Parathyroid adenoma (tissue), 2 donors: Measurements from ENCODE around the gene ACTN4.

Experiments used
- H2AFZ ChIP-seq: fragments of 300-600 bp; sonication (generic); one replicate; pipeline ENCODE4 v1.7.0; 2017; ENCODE audit warnings: antibody characterized with exemption, mild to moderate bottlenecking
- H3K27ac ChIP-seq: fragments of 300-600 bp; sonication (generic); one replicate; pipeline ENCODE4 v1.7.0; 2017
- H3K27me3 ChIP-seq: fragments of 300-600 bp; sonication (generic); one replicate; pipeline ENCODE4 v1.7.0; 2017; ENCODE audit warnings: low read length; ENCODE audit not compliant: control insufficient read depth, insufficient read depth
- H3K36me3 ChIP-seq: fragments of 300-600 bp; sonication (generic); one replicate; pipeline ENCODE4 v1.7.0; 2017; ENCODE audit warnings: low read length; ENCODE audit not compliant: control insufficient read depth, insufficient read depth
- H3K4me1 ChIP-seq: fragments of 300-600 bp; sonication (generic); one replicate; pipeline ENCODE4 v1.7.0; 2017; ENCODE audit warnings: control low read depth
- H3K4me2 ChIP-seq: fragments of 300-600 bp; sonication (generic); one replicate; pipeline ENCODE4 v1.7.0; 2017; ENCODE audit warnings: low read length
- H3K4me3 ChIP-seq: fragments of 300-600 bp; sonication (generic); one replicate; pipeline ENCODE4 v1.7.0; 2017; ENCODE audit warnings: low read depth, low read length
- H3K79me2 ChIP-seq: fragments of 300-600 bp; sonication (generic); one replicate; pipeline ENCODE4 v1.7.0; 2017; ENCODE audit warnings: control low read depth
- H3K9ac ChIP-seq: fragments of 300-600 bp; sonication (generic); one replicate; pipeline ENCODE4 v1.7.0; 2017; ENCODE audit warnings: mild to moderate bottlenecking
- H3K9me3 ChIP-seq: fragments of 300-600 bp; sonication (generic); one replicate; pipeline ENCODE4 v1.7.0; 2017; ENCODE audit warnings: low read length; ENCODE audit not compliant: control insufficient read depth
- TF ChIP-seq, protein P1 (sequence below): fragments of 300-600 bp; sonication (generic); IDR thresholded peaks from one replicate; pipeline ENCODE4 v1.7.0; 2017; ENCODE audit warnings: antibody characterized with exemption, mild to moderate bottlenecking
- donor health status: primary hyperparathyroidism.

Gene ACTN4

DNA sequence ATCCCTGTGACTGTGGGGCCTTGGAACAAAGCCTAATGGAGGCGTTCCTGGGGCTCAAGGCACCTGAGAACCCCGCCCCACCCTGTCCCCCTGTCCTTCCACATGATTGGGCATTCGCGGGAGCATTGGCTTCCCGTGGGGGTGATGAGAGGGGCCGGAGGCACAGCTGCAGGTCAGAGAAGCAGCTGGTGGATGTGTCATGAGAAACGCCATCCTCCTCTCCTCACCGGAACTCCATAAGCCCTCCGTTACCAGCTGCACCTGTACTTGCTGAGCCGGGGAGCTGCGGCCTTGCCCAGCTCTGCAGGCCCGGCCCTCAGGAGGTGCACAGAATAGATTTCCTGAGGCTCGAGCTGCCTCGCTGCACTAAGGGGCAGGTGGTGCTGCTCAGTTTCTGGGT lies 54.8 kb downstream of the ACTN4 start:
- Histone ChIP-seq H3K27me3 (no peaks in the 10 kb centered on the region), H2AFZ (no peak overlapping the region), H3K9ac (no peak overlapping the region), H3K4me2 (no peak overlapping the region), H3K36me3 (no peaks in the 10 kb centered on the region), H3K9me3 (no peaks in the 10 kb centered on the region), H3K27ac (no peak overlapping the region), H3K4me3 (no peak overlapping the region), H3K79me2 (peaks cover 26% of the 10 kb centered on the region), H3K4me1 (peaks cover 35% of the 10 kb centered on the region)
- TF ChIP-seq, protein P1, sequence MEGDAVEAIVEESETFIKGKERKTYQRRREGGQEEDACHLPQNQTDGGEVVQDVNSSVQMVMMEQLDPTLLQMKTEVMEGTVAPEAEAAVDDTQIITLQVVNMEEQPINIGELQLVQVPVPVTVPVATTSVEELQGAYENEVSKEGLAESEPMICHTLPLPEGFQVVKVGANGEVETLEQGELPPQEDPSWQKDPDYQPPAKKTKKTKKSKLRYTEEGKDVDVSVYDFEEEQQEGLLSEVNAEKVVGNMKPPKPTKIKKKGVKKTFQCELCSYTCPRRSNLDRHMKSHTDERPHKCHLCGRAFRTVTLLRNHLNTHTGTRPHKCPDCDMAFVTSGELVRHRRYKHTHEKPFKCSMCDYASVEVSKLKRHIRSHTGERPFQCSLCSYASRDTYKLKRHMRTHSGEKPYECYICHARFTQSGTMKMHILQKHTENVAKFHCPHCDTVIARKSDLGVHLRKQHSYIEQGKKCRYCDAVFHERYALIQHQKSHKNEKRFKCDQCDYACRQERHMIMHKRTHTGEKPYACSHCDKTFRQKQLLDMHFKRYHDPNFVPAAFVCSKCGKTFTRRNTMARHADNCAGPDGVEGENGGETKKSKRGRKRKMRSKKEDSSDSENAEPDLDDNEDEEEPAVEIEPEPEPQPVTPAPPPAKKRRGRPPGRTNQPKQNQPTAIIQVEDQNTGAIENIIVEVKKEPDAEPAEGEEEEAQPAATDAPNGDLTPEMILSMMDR = no peak

DNA sequence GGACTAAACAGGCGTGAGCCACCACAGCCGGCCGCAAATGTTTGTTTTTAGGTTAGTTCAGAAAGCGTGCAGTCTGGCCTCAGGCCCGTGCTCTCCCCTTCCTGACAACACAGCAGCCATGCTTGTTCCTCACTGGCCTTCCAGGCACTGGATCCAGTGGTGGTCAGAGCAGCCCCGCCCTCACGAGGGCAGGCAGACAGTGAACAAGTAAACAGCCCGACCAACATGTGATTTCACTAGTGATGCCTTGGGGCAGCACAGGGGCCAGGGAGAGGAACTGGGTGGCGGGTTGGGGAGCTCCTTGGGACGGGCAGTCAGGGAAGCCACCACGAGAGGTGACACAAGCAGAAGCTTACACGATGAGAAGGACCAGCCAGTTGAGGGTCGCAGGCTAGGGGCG lies 56.1 kb downstream of the ACTN4 start:
- Histone ChIP-seq H3K27me3 (no peaks in the 10 kb centered on the region), H2AFZ (no peak overlapping the region), H3K4me3 (no peak overlapping the region), H3K27ac (no peak overlapping the region), H3K79me2 (peaks cover 13% of the 10 kb centered on the region), H3K9me3 (no peaks in the 10 kb centered on the region), H3K4me2 (no peak overlapping the region), H3K9ac (no peak overlapping the region), H3K4me1 (peaks cover 23% of the 10 kb centered on the region), H3K36me3 (no peaks in the 10 kb centered on the region)
- TF ChIP-seq, protein P1 = no peak

DNA sequence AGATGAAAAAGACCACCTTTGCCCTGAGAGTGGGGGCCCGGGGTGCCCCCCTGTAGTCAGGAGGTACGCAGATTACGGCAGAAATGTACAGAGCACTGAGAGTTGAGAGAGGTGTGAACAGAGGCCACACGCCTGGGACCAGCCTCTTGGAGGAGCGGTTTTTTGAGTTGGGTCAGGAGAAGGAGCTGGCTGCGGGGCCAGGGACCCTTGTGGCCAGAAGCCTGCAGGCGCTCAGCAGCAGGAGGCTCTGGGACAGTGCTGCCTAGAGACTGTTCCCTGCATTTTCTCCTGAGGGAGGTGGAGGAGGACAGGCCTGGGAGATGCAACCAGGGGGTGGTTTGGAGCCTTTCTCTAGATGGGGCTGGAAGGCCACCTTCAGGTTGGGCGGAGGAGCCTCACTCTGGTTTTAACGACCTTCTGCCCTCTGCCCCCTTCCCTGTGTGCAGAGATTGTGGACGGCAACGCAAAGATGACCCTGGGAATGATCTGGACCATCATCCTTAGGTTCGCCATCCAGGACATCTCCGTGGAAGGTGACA lies 57.1 kb downstream of the ACTN4 start:
- Histone ChIP-seq H3K27me3 (no peaks in the 10 kb centered on the region), H3K4me3 (no peak overlapping the region), H3K9me3 (no peaks in the 10 kb centered on the region), H3K9ac (no peak overlapping the region), H3K79me2 (peaks cover 8% of the 10 kb centered on the region), H3K4me2 (no peak overlapping the region), H3K27ac (no peak overlapping the region), H3K36me3 (no peaks in the 10 kb centered on the region), H3K4me1 (peaks cover 13% of the 10 kb centered on the region), H2AFZ (no peak overlapping the region)
- TF ChIP-seq, protein P1 = no peak

DNA sequence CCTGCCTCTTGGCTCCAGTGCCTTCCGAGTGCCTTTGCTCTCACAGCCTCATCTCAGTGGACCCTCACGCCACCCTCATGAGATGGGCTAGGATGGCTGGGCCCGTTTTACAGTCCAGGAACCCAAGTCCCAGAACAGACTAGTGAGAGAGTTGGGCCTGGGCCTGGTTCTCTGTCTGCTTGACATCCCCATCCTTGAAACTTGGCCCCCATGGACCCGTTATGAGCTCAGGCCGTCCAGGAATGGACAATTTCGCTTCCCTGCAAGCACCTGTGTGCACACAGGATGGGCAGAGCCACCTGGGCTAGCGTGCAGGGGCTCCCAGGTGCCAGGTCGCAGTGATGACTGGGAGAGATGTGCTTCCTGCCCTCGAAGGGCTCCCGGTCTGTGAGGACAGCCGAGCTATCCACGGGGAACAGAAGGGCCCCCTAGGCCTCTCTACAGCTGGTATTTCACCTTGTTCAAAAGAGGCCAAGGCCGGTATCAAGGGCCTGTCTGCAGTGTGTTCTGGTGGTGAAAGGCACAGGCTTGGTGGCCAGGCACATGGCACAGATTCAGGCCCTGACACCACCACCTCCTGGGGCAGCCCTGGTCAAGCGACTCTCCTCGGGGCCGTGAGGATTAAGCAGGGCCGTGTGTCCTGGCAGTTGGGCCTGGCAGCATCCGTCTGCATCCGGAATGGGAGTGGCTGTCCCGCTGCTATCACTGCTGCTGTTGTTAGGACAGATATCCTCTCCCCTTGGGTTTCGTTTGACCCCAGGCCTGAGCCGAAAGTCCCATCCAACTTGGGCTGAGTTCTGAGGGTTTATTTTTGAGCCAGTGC lies 58.0 kb downstream of the ACTN4 start:
- Histone ChIP-seq H3K36me3 (no peaks in the 10 kb centered on the region), H3K9me3 (no peaks in the 10 kb centered on the region), H3K4me2 (no peak overlapping the region), H3K79me2 (peaks cover 8% of the 10 kb centered on the region), H3K4me1 (peaks cover 7% of the 10 kb centered on the region), H3K4me3 (no peak overlapping the region), H3K9ac (no peak overlapping the region), H2AFZ (no peak overlapping the region), H3K27me3 (no peaks in the 10 kb centered on the region), H3K27ac (no peak overlapping the region)
- TF ChIP-seq, protein P1 = no peak
